K562 (cell line): ENCODE data around the gene SNX10. TPM values are rescaled to one million over a fixed set of nuclear protein-coding genes. Genes with fewer than 3 reads are reported as not detected.
A peak's percentile ranks its signal among the peaks of the same experiment; 100 is the strongest.

Experiments used
- HDAC8 ChIP-seq: fragments of 450-650 bp; IDR thresholded peaks from 2 replicates; pipeline ENCODE4 v1.6.1; 2016; ENCODE audit warnings: mild to moderate bottlenecking, missing genetic modification characterization, moderate library complexity, missing compliant biosample characterization
- KAT8 ChIP-seq: fragments of 450-650 bp; IDR thresholded peaks from 2 replicates; pipeline ENCODE4 v1.6.1; 2016; ENCODE audit warnings: low read depth, mild to moderate bottlenecking
- RFX5 ChIP-seq: IDR thresholded peaks from 2 replicates; pipeline ENCODE4 v1.6.1; 2011; ENCODE audit warnings: low read depth, mild to moderate bottlenecking, improper control_type of control experiment, low read length
- SMAD2 ChIP-seq: fragments of 150-350 bp; IDR thresholded peaks from 2 replicates; pipeline ENCODE4 v1.6.1; 2014; ENCODE audit warnings: low read depth, mild to moderate bottlenecking, low read length
- TBL1XR1 ChIP-seq, 2 experiments: IDR thresholded peaks; 2 replicates each; pipeline ENCODE4 v1.6.1; 2012; ENCODE audit warnings: improper control_type of control experiment in 2 of 2, low read length in 2 of 2, mild to moderate bottlenecking in 1 of 2
- ZNF274 ChIP-seq: IDR thresholded peaks from 2 replicates; pipeline ENCODE4 v1.6.1; 2011; ENCODE audit warnings: low read depth, mild to moderate bottlenecking, low read length, moderate library complexity, borderline replicate concordance
- ZNF384 ChIP-seq: IDR thresholded peaks from 2 replicates; pipeline ENCODE4 v1.6.1; 2012; ENCODE audit warnings: low read depth, low read length, improper control_type of control experiment
- polyA plus RNA-seq, 8 experiments: library from polyadenylated mRNA; depleted of rRNA in 4 of 8; stranded (reverse) in 5 of 8; unstranded in 3 of 8; fragments of >200 nt; fragmentation: Nextera tagmentation in 2 of 8; fragmentation: Illumina TruSeq in 1 of 8; extraction: Ambion mirVana in 2 of 8; extraction: Trizol in 1 of 8; gene quantifications; 2 replicates each; pipeline versions ENCODE4 v1.2.1 to v1.2.3, GENCODE V29; 2011 to 2014; ENCODE audit warnings: inconsistent platforms in 1 of 8, missing spikeins in 1 of 8
- total RNA-seq, 7 experiments: library from RNA; depleted of rRNA in 6 of 7; stranded (reverse); fragments of >200 nt in 6 of 7; fragmentation: Illumina TruSeq in 2 of 7; extraction: Trizol in 2 of 7; gene quantifications; 2 replicates each; pipeline versions ENCODE4 v1.2.1 to v1.2.3, GENCODE V29; 2011 to 2021; ENCODE audit warnings: low replicate concordance in 1 of 7
- TF ChIP-seq, protein P1 (sequence below), 2 experiments: IDR thresholded peaks in 1 of 2; conservative IDR thresholded peaks in 1 of 2; 2 replicates each; pipeline ENCODE4 v1.6.1; 2016; ENCODE audit warnings: low read depth in 2 of 2, mild to moderate bottlenecking in 1 of 2, missing compliant biosample characterization in 1 of 2, missing genetic modification characterization in 1 of 2, moderate library complexity in 1 of 2
- TF ChIP-seq, protein P2 (sequence below): fragments of 200-600 bp; sonication (generic); IDR thresholded peaks from one replicate; pipeline ENCODE4 v1.6.1; 2012; ENCODE audit warnings: mild to moderate bottlenecking, low read depth, low read length, inconsistent platforms
- TF ChIP-seq, protein P3 (sequence below): sonication (generic); formaldehyde crosslinking; IDR thresholded peaks from 2 replicates; pipeline ENCODE4 v1.8.0; 2022; ENCODE audit warnings: mild to moderate bottlenecking, missing genetic modification reagents
- TF ChIP-seq, protein P4 (sequence below): fragments of 450-650 bp; IDR thresholded peaks from 2 replicates; pipeline ENCODE4 v1.6.1; 2016

Gene SNX10
- total and polyA plus RNA-seq, 9 of the 15 experiments (the other 6 are each of a cell fraction or from before 2014, with no cell fraction given): 6.9 to 16.5 (median 11.5) TPM

DNA sequence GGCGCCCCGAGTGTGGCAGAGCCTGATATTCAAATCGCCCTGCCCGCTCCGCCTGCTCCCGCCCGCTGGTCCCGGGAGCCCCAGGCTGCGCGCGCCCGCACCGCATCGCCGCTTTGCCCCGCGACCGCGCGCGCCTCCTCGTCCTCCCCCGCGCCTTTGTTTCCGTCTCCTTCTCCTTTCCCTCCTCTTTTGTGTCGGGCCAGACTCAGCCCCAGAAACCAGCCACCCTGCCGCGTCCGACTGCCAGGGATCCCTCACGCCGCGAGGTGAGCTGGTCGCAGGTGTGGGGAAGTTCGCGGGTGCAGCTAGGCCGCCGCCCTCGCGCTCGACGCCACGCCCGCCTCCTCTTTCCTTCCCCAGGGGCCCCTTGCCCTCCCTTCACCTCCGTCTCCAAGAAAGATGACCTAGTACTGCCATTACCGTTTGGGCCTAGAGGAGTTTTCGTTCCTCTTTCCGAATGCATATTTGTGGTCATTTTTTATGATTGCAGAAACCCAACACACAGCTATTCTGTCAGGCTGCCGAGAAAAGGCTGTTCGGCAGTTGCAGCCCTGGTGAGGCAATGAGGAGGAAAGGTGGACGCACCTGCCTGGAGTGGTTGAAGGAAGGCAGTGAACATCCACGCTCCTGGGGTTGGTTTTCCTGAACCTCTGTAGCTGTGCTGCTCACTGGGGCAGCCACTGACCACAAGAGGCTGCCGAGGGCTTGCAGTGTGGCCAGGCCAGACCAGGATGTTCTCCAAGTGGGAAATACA, 107.3 kb downstream of the SNX10 start (continued):
- TF ChIP-seq, protein P1, sequence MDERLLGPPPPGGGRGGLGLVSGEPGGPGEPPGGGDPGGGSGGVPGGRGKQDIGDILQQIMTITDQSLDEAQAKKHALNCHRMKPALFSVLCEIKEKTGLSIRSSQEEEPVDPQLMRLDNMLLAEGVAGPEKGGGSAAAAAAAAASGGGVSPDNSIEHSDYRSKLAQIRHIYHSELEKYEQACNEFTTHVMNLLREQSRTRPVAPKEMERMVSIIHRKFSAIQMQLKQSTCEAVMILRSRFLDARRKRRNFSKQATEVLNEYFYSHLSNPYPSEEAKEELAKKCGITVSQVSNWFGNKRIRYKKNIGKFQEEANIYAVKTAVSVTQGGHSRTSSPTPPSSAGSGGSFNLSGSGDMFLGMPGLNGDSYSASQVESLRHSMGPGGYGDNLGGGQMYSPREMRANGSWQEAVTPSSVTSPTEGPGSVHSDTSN (CRISPR knock-in tag; IDR thresholded peaks at IDR 0.05; ENCODE audit: low read depth): no peak
- TF ChIP-seq, protein P1 (tag; conservative IDR thresholded peaks at IDR 0.05; ENCODE audit: low read depth): no peak
- TF ChIP-seq, protein P2, sequence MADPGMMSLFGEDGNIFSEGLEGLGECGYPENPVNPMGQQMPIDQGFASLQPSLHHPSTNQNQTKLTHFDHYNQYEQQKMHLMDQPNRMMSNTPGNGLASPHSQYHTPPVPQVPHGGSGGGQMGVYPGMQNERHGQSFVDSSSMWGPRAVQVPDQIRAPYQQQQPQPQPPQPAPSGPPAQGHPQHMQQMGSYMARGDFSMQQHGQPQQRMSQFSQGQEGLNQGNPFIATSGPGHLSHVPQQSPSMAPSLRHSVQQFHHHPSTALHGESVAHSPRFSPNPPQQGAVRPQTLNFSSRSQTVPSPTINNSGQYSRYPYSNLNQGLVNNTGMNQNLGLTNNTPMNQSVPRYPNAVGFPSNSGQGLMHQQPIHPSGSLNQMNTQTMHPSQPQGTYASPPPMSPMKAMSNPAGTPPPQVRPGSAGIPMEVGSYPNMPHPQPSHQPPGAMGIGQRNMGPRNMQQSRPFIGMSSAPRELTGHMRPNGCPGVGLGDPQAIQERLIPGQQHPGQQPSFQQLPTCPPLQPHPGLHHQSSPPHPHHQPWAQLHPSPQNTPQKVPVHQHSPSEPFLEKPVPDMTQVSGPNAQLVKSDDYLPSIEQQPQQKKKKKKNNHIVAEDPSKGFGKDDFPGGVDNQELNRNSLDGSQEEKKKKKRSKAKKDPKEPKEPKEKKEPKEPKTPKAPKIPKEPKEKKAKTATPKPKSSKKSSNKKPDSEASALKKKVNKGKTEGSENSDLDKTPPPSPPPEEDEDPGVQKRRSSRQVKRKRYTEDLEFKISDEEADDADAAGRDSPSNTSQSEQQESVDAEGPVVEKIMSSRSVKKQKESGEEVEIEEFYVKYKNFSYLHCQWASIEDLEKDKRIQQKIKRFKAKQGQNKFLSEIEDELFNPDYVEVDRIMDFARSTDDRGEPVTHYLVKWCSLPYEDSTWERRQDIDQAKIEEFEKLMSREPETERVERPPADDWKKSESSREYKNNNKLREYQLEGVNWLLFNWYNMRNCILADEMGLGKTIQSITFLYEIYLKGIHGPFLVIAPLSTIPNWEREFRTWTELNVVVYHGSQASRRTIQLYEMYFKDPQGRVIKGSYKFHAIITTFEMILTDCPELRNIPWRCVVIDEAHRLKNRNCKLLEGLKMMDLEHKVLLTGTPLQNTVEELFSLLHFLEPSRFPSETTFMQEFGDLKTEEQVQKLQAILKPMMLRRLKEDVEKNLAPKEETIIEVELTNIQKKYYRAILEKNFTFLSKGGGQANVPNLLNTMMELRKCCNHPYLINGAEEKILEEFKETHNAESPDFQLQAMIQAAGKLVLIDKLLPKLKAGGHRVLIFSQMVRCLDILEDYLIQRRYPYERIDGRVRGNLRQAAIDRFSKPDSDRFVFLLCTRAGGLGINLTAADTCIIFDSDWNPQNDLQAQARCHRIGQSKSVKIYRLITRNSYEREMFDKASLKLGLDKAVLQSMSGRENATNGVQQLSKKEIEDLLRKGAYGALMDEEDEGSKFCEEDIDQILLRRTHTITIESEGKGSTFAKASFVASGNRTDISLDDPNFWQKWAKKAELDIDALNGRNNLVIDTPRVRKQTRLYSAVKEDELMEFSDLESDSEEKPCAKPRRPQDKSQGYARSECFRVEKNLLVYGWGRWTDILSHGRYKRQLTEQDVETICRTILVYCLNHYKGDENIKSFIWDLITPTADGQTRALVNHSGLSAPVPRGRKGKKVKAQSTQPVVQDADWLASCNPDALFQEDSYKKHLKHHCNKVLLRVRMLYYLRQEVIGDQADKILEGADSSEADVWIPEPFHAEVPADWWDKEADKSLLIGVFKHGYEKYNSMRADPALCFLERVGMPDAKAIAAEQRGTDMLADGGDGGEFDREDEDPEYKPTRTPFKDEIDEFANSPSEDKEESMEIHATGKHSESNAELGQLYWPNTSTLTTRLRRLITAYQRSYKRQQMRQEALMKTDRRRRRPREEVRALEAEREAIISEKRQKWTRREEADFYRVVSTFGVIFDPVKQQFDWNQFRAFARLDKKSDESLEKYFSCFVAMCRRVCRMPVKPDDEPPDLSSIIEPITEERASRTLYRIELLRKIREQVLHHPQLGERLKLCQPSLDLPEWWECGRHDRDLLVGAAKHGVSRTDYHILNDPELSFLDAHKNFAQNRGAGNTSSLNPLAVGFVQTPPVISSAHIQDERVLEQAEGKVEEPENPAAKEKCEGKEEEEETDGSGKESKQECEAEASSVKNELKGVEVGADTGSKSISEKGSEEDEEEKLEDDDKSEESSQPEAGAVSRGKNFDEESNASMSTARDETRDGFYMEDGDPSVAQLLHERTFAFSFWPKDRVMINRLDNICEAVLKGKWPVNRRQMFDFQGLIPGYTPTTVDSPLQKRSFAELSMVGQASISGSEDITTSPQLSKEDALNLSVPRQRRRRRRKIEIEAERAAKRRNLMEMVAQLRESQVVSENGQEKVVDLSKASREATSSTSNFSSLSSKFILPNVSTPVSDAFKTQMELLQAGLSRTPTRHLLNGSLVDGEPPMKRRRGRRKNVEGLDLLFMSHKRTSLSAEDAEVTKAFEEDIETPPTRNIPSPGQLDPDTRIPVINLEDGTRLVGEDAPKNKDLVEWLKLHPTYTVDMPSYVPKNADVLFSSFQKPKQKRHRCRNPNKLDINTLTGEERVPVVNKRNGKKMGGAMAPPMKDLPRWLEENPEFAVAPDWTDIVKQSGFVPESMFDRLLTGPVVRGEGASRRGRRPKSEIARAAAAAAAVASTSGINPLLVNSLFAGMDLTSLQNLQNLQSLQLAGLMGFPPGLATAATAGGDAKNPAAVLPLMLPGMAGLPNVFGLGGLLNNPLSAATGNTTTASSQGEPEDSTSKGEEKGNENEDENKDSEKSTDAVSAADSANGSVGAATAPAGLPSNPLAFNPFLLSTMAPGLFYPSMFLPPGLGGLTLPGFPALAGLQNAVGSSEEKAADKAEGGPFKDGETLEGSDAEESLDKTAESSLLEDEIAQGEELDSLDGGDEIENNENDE: no peak
- TF ChIP-seq, protein P3, sequence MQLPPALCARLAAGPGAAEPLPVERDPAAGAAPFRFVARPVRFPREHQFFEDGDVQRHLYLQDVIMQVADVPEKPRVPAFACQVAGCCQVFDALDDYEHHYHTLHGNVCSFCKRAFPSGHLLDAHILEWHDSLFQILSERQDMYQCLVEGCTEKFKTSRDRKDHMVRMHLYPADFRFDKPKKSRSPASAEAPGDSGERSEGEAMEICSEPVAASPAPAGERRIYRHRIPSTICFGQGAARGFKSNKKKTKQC: peak; percentile 93
- TF ChIP-seq ZNF384: no peak
- TF ChIP-seq KAT8: no peak
- TF ChIP-seq HDAC8 (tag): no peak
- no peak for TF ChIP-seq RFX5
- TF ChIP-seq, protein P4, sequence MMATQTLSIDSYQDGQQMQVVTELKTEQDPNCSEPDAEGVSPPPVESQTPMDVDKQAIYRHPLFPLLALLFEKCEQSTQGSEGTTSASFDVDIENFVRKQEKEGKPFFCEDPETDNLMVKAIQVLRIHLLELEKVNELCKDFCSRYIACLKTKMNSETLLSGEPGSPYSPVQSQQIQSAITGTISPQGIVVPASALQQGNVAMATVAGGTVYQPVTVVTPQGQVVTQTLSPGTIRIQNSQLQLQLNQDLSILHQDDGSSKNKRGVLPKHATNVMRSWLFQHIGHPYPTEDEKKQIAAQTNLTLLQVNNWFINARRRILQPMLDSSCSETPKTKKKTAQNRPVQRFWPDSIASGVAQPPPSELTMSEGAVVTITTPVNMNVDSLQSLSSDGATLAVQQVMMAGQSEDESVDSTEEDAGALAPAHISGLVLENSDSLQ: no peak
- TF ChIP-seq TBL1XR1 (IDR thresholded peaks at IDR 0.05; ENCODE audit: low read length in 2 of 2): no peak
- no peak for TF ChIP-seq ZNF274
- TF ChIP-seq SMAD2: no peak
